ENCODE data around the gene ZBED4. TPM values are rescaled to one million over a fixed set of nuclear protein-coding genes. Genes with fewer than 3 reads are reported as not detected.

Gene ZBED4
- total and polyA plus RNA-seq, 2 of the 13 experiments (the other 11 are each of a cell fraction or from before 2014, with no cell fraction given): 5.4 to 9.6 TPM

DNA sequence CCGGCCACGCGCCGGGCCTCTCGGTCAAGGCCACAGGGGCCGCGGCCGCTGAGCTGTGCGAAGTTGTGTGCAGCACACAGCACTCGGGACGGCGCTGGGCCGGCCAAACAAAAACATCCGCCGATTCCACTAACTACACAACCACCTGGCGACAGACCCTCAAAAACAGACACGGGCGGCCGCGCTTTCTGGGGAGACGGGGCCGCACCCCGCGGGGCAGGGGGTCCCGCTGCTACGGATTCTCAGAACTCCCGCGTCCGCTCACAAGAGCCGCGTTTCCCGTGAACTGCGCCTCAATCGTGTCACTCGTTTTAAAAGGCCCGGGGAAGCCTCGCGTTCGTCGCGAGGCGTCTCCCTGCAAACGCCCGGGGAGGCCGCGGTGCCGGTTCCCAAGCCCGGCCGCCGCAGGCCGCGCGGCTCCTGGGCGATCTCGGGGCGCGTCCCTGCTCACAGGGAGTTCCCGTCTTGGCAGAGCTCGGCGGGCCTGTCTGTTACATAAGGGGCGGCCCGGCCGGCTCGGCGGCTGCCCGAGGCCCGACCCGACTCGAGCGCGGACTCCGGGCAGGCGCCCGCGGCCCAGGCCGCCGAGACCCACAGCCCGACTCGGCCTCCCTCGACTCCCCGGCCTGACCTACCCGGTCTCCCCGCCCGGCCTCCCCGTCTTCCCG is 26.9 kb upstream of the ZBED4 start (continued):
- TF ChIP-seq, protein P1, sequence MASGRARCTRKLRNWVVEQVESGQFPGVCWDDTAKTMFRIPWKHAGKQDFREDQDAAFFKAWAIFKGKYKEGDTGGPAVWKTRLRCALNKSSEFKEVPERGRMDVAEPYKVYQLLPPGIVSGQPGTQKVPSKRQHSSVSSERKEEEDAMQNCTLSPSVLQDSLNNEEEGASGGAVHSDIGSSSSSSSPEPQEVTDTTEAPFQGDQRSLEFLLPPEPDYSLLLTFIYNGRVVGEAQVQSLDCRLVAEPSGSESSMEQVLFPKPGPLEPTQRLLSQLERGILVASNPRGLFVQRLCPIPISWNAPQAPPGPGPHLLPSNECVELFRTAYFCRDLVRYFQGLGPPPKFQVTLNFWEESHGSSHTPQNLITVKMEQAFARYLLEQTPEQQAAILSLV (CRISPR knock-in tag; IDR thresholded peaks at IDR 0.05; ENCODE audit: borderline replicate concordance): peak; percentile 14; the same call in 1 of the 2 replicates
- TF ChIP-seq AGO2 (optimal IDR thresholded peaks at IDR 0.05; ENCODE audit: low read depth, low read length) (peak; percentile 39), ARNT2 (CRISPR knock-in tag; IDR thresholded peaks at IDR 0.05; ENCODE audit: low read depth) (peak; percentile 8; the same call in 1 of the 2 replicates), KAT2B (IDR thresholded peaks at IDR 0.05; ENCODE audit: borderline replicate concordance, low read depth, low read length) (no peak), MXD1 (CRISPR knock-in tag; IDR thresholded peaks at IDR 0.05) (peak; percentile 84; the same call in 1 of the 2 replicates), SAP130 (CRISPR knock-in tag; IDR thresholded peaks at IDR 0.05; ENCODE audit: low read depth) (peak; percentile 69), TSC22D2 (CRISPR knock-in tag; IDR thresholded peaks at IDR 0.05; ENCODE audit: borderline replicate concordance) (0 out of 2 replicates have a peak, but pooled peaks have one; percentile 1), ZNF749 (CRISPR knock-in tag; IDR thresholded peaks at IDR 0.05; ENCODE audit: borderline replicate concordance) (no peak), SNAPC2 (CRISPR knock-in tag; IDR thresholded peaks at IDR 0.05) (0 out of 2 replicates have a peak, but pooled peaks have one; percentile 10), NCOA2 (CRISPR knock-in tag; IDR thresholded peaks at IDR 0.05) (no peak), HES4 (CRISPR knock-in tag; IDR thresholded peaks at IDR 0.05; ENCODE audit: borderline replicate concordance) (peak; percentile 59; the same call in 1 of the 2 replicates), ZFY (CRISPR knock-in tag; IDR thresholded peaks at IDR 0.05) (peak; percentile 82), SNRNP70 (IDR thresholded peaks at IDR 0.05; ENCODE audit: low read depth, low read length) (no peak), MYPOP (CRISPR knock-in tag; IDR thresholded peaks at IDR 0.05) (peak; percentile 25; the same call in 1 of the 2 replicates), RFX3 (CRISPR knock-in tag; IDR thresholded peaks at IDR 0.05) (no peak), ZNF788 (CRISPR knock-in tag; IDR thresholded peaks at IDR 0.05; ENCODE audit: borderline replicate concordance) (peak; percentile 32; the same call in 1 of the 2 replicates), ZNF563 (CRISPR knock-in tag; IDR thresholded peaks at IDR 0.05) (0 out of 2 replicates have a peak, but pooled peaks have one; percentile 23), ZBTB7B (CRISPR knock-in tag; IDR thresholded peaks at IDR 0.05) (0 out of 2 replicates have a peak, but pooled peaks have one; percentile 23), MTA1 (CRISPR knock-in tag; IDR thresholded peaks at IDR 0.05; ENCODE audit: borderline replicate concordance) (0 out of 2 replicates have a peak, but pooled peaks have one; percentile 38), KMT2A (CRISPR knock-in tag; IDR thresholded peaks at IDR 0.05) (peak; percentile 47; the same call in 1 of the 2 replicates), MEIS1 (CRISPR knock-in tag; IDR thresholded peaks at IDR 0.05; ENCODE audit: borderline replicate concordance) (no peak)

All from HepG2 (cell line).